ENCODE results near the gene SBF2. TPM values are rescaled to one million over a fixed set of nuclear protein-coding genes. Genes with fewer than 3 reads are reported as not detected.

The SBF2 gene
- total RNA-seq, 4 donors from 2014 or later, result 52.8 to 87.9 (median 62.4) TPM

DNA sequence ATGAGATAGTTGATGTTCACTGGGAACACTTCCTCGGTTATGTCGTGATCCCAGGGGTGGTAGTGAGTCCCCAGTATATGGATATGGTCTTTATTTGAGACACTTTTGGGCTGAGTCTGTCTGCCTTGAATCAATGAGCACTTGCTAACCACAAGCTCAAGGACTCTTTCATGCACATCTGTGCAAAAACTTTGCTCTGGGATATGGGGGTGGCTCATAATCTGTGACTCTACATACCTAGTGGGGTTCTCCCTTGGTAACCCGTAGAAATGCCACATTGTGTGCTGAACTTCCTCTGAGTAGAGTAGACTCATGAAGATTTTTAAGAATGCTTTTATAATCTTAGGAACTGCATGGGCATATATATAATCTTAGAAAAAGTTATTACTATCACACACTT, 560.8 kb downstream of the SBF2 start:
- TF ChIP-seq POLR2AphosphoS5 (IDR thresholded peaks at IDR 0.05), result no peak
- TF ChIP-seq POLR2A (IDR thresholded peaks at IDR 0.05), result no peak
- TF ChIP-seq, protein P1, sequence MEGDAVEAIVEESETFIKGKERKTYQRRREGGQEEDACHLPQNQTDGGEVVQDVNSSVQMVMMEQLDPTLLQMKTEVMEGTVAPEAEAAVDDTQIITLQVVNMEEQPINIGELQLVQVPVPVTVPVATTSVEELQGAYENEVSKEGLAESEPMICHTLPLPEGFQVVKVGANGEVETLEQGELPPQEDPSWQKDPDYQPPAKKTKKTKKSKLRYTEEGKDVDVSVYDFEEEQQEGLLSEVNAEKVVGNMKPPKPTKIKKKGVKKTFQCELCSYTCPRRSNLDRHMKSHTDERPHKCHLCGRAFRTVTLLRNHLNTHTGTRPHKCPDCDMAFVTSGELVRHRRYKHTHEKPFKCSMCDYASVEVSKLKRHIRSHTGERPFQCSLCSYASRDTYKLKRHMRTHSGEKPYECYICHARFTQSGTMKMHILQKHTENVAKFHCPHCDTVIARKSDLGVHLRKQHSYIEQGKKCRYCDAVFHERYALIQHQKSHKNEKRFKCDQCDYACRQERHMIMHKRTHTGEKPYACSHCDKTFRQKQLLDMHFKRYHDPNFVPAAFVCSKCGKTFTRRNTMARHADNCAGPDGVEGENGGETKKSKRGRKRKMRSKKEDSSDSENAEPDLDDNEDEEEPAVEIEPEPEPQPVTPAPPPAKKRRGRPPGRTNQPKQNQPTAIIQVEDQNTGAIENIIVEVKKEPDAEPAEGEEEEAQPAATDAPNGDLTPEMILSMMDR (IDR thresholded peaks at IDR 0.05), result no peak
- TF ChIP-seq EP300 (IDR thresholded peaks at IDR 0.05), result no peak
- H3K4me3 ChIP-seq, result no peak overlapping the region
- ATAC-seq, result no peak
- H3K27ac ChIP-seq, result no peak overlapping the region
- H3K36me3 ChIP-seq, result peaks cover 0 to 82% of the 10 kb centered on the region in 2 donors
- 100% methylated on average over 1 to 3 of the region's 3 CpGs for WGBS, 2 donors (ENCODE audit: low coverage in 1 of 2)
- no peaks in the 10 kb centered on the region for H3K9me3 ChIP-seq
- no peaks in the 10 kb centered on the region for H3K27me3 ChIP-seq
- H3K4me1 ChIP-seq, result peaks cover 0 to 5% (median 0%) of the 10 kb centered on the region in 3 donors

DNA sequence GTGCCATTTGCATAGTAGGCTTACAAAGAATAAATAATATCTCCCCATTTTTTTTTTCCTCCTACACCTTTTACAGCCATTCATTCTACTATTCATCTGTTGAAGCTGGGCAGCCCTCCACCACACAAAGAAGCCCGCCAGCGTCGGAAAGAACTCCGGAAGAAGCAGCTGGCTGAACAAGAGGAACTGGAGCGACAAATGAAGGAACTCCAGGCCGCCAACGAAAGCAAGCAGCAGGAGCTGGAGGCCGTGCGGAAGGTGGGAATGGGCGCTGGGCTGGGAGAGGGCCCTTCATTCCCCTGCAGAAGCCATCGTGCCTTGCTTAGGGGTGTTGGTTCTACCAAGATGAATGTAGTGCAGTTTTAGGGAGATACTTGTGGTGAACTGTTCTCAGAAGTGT, 561.6 kb downstream of the SBF2 start:
- H3K4me3 ChIP-seq, result no peak overlapping the region
- TF ChIP-seq POLR2A (IDR thresholded peaks at IDR 0.05), result no peak
- no peak overlapping the region for H3K27ac ChIP-seq
- 92% methylated on average over 11 of the region's 11 CpGs; no CpG with 5 or more reads in 1 of the 2 donors for WGBS, 2 donors (ENCODE audit: low coverage in 1 of 2)
- peaks cover 0 to 82% of the 10 kb centered on the region in 2 donors for H3K36me3 ChIP-seq
- no peaks in the 10 kb centered on the region for H3K27me3 ChIP-seq
- H3K4me1 ChIP-seq, result peaks cover 0 to under 1% (median 0%) of the 10 kb centered on the region in 3 donors
- no peaks in the 10 kb centered on the region for H3K9me3 ChIP-seq
- ATAC-seq, result no peak

DNA sequence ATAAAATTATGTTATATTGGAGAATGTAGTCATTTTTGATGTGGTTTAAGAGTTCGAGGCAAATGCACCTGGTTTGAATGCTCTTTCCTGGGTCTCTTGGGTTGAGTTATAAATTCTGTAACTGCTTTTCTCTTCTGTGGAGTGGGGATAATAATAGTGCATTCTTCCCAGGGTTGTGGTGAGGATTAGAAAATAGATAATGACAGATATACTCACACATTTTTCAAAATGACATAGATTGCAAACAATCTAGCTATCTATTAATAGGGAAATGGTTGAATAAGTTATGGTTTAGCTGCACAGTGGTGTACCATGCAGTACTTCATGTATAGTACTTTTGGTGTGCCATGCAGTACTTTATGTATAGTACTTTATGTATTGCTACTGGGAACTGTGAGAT, 562.8 kb downstream of the SBF2 start:
- Histone ChIP-seq H3K27ac (no peak overlapping the region), H3K4me1 (peaks cover 0 to 13% (median 0%) of the 10 kb centered on the region in 3 donors), H3K27me3 (no peaks in the 10 kb centered on the region), H3K4me3 (no peak overlapping the region), H3K9me3 (no peaks in the 10 kb centered on the region), H3K36me3 (peaks cover 0 to 71% of the 10 kb centered on the region in 2 donors)
- WGBS, 2 donors (ENCODE audit: low coverage in 1 of 2), result 80 to 89% methylated on average over 1 of the region's 1 CpG
- ATAC-seq, result no peak
- TF ChIP-seq EP300 (IDR thresholded peaks at IDR 0.05) (no peak), POLR2AphosphoS5 (IDR thresholded peaks at IDR 0.05) (no peak), POLR2A (IDR thresholded peaks at IDR 0.05) (no peak)
- TF ChIP-seq, protein P1 (IDR thresholded peaks at IDR 0.05), result no peak

Small RNAs within 50 kb of the gene (small RNA-seq; reads per million reads assigned to genes)
- gene AC080023.2, result 0 reads per million in 4 donors
- gene RNU7-28P, result 0 reads per million in 4 donors

Other genes with a start within 250 kb of the SBF2 start
- gene ADM, start 10.9 kb upstream of the SBF2 start, total RNA-seq, result 100 to 1,000 TPM in 1 of 4 donors, 10 to 100 TPM in 3; 36.3 to 108 (median 81.8) TPM
- 1 to 10 TPM; 4.3 to 7.3 (median 5.4) TPM for gene AMPD3, start 161.0 kb upstream of the SBF2 start, total RNA-seq
- 10 to 100 TPM; 28.4 to 44.8 (median 38.1) TPM for gene RNF141, start 247.0 kb upstream of the SBF2 start, total RNA-seq

Measured in gastroesophageal sphincter (tissue), 4 donors.